GM18511 (cell line): ENCODE results near the gene TEX264.
"Not testable (repeated sequence)": the region's sequence is repeated elsewhere in the genome, so short reads cannot be mapped to it uniquely, and the experiment has no call there.

Experiments
- ATAC-seq: cut with Tn5 transposase; IDR thresholded peaks from one replicate; pipeline ENCODE4 v1.9.1; 2021; ENCODE audit warnings: mild to moderate bottlenecking, moderate library complexity; ENCODE audit not compliant: unreplicated experiment

TEX264 gene, protein sequence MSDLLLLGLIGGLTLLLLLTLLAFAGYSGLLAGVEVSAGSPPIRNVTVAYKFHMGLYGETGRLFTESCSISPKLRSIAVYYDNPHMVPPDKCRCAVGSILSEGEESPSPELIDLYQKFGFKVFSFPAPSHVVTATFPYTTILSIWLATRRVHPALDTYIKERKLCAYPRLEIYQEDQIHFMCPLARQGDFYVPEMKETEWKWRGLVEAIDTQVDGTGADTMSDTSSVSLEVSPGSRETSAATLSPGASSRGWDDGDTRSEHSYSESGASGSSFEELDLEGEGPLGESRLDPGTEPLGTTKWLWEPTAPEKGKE

DNA sequence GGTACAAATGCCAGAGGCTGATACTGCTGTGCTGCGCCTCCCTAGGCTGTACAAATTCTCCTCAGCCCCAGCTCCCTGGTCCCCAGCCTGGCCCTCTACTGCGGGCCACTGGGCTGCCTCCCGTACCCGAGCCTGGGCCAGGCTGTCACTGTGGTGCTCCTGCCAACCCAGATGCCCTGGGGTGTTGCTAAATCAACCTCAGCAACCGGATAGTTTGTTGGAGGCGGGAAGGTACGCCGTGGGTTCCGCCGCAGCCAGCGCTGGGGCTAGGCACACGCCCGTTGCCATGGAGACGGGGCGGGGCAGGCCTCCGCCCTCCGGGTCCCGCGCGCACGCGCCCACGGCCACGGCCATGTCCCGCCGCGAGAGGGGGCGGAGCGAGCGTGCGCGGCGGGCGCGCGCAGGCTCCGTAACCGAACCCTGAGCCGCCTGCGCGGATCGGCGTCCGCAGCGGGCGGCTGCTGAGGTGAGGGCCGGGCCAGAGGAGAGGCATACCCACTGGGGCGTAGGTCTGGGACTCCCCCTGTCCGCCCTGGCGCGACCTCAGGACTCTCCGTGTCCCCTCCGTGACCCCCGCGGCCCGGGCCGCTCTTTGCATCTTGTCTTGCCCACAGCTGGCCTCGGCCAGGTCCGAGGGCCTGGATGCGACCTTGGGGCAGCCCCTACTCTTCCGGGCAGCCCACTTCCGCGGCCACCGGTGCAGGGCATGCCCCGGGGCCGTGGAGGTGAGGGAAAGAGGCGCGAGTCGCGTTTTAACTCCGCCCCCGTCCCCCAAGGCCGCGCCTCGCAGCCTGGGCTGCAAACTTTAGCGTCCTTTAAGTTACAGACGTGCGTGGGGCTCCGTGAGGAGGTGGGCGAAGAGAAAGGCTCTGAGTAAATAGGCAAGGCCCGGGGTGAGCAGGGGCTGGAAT lies at the start of gene TEX264:
Gene TEX264, plus strand, starts transcription at position 430 of the 911 bp plus-strand sequence. CDS start 3,053 bp downstream, outside the sequence.
- ATAC-seq, result peak; percentile 77

DNA sequence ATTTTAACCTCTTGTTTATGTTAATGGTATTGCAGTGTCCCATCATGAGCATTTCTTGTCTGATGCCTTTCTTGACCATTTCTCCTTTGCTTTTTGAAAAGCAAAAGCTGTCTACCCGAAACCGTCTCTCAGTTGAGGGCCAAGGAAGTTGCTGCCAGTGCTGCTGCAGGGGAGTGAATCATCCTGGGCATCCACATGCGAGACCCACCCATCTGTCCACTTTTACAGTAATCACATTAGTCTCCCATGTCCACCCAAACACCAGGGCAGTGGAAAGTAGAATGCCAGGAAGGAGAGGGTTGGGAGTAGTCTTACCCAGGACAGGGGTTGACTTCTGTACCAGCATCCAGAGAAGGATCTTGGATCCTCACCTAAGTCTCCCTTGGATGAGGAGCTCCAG lies 48.6 kb upstream of the TEX264 start:
- ATAC-seq, result no peak

DNA sequence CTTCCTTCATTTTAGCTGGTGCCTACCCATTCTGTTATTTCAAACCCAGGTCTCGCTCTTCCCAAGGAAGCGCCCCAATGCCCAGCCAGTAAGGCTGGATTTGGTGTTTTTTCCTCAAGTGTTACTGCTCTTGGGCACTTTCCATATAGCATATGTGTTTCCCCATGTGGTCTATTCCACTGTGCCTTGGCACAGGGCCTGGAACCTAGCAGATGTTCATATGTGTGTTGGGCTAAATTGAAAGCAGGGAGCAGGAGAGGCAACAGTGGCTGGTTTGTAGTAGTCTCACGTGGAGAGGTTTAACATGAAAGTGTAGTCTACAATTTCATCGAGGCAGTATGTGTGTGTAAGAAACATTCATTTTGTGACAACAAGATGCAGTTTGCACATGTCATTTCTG lies 48.2 kb upstream of the TEX264 start:
- ATAC-seq, result no peak

DNA sequence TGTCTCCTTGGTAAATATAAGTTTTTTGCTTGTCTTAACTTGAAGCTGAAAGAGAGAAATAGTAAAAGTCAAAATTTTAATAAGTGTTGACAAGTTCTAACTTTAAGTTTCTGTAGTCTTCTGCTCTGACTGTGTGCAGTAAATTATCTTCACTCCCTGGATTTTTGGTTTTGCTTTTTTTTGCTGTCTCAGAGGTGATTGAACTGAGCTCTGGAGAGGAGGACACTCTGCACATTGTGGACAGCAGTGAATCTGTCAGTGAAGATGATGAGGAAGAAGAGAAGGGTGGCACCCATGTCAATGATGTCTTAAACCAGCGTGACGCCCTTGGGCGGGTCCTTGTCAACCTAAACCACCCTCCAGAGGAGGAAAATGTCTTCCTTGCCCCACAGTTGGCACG lies 40.5 kb upstream of the TEX264 start:
- ATAC-seq, result no peak

DNA sequence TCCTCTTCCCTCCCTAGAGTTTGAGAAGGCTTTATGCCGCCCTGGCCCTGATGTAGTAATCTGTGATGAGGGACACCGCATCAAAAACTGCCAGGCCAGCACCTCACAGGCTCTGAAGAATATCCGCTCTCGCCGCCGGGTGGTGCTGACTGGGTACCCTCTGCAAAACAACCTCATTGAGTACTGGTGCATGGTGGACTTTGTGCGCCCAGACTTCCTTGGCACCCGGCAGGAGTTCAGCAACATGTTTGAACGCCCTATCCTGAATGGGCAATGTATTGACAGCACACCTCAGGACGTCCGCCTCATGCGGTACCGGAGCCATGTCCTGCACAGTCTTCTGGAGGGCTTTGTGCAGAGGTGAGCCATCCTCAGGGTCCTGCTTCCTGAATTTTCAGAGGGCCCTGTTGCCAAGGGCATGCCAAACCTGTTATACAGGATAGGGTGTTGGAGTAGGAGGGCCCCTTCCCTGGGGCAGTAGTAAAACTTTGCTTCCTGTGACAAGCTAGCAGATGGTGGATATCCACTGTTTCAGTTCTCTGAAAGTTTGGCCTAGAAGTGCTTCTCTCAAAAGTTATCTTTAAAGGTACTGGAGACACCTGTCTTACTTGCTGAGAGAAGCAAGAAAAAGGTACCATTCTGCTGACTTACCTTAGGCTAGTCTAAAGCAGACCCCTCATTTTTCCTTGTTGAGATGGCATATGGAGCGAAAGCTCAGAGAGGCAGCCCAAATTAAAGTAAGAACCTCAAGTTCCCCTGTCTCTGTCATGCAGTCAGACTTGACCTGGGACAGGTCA lies 33.7 kb upstream of the TEX264 start:
- no peak for ATAC-seq

DNA sequence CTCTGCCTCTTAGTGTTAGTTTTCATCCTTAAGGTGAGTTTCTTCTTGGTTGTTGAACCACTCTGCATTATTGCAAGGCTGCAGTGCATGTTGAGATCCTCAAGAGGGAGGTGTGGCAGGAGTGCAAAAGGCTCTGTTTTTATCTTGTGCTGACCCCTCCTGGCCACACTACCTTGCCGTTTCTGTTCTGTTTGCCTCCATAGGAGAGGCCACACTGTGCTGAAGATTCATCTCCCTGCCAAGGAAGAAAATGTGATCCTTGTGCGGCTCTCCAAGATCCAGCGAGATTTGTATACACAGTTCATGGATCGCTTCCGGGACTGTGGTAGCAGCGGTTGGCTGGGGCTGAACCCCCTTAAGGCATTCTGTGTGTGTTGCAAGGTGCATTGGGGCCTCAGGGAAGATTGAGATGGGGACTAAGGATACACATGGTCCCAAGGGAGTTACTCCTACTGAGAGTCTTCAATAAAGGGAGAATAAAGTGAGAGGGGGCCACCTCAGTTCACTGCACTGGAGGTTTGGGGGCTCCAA lies 33.0 kb upstream of the TEX264 start:
- ATAC-seq, result no peak

DNA sequence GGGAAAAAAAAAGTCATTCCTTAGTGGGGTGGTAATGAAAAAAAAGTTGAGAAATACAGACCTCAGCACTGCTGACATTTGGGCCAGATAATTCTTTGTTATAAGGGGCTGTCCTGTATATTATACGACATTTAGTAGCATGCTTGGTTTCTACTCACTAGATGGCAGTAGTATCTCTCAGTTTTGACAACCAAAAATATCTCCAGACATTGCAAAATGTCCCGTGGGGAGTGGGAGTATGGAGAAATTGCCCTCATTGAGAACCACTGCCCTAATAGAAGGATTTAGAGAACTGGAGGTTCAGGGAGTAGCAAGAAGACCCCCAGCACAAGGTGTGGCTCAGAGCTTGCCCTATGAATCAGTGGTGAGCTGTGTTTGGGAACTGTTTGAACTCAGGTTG lies 28.6 kb upstream of the TEX264 start:
- no peak for ATAC-seq

DNA sequence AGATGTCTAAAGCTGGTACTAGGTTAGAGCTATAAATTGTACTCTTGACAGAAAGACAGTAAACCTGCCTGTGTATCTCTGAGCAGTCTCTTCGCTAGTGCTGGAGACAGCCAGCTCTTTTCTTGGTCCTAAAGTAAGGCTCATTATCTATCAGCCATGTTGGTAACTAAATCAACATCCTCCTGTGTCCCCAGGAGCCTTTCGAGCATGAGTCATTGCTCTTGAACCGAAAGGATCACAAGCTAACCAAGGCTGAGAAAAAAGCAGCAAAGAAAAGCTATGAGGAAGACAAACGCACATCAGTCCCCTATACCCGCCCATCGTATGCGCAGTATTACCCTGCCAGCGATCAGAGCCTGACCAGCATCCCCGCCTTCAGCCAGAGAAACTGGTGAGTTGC lies 25.0 kb upstream of the TEX264 start:
- ATAC-seq, result no peak

DNA sequence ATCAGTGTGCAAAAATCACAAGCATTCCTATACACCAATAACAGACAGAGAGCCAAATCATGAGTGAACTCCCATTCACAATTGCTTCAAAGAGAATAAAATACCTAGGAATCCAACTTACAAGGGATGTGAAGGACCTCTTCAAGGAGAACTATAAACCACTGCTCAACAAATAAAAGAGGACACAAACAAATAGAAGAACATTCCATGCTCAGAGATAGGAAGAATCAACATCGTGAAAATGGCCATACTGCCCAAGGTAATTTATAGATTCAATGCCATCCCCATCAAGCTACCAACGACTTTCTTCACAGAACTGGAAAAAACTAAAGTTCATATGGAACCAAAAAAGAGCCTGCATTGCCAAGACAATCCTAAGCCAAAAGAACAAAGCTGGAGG lies 18.9 kb upstream of the TEX264 start:
- not testable (repeated sequence) for ATAC-seq

DNA sequence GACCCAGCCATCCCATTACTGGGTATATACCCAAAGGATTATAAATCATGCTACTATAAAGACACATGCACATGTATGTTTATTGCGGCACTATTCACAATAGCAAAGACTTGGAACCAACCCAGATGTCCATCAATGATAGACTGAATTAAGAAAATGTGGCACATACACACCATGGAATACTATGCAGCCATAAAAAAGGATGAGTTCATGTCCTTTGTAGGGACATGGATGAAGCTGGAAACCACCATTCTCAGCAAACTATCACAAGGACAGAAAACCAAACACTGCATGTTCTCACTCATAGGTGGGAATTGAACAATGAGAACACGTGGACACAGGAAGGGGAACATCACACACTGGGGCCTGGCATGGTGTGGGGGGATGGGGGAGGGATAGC lies 17.6 kb upstream of the TEX264 start:
- ATAC-seq, result not testable (repeated sequence)

DNA sequence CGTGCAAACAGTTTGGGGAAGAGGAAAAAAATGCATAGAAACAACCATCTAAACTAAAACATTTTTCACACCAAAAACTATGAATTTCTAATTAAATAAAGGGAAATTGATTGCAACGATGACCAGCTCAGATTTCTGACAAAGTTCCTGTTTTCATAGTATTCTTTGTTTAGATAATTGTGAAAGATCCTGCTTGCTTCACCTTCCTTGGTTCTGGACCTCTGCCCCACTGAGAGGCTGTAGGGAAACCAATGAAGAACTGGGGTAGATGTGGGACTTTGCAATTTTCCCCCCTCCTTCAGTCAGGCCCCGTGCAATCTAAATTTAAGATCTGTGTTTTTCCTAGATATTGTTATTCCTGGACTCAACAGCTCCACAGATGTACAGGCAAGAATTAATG lies 13.8 kb upstream of the TEX264 start:
- ATAC-seq, result no peak

DNA sequence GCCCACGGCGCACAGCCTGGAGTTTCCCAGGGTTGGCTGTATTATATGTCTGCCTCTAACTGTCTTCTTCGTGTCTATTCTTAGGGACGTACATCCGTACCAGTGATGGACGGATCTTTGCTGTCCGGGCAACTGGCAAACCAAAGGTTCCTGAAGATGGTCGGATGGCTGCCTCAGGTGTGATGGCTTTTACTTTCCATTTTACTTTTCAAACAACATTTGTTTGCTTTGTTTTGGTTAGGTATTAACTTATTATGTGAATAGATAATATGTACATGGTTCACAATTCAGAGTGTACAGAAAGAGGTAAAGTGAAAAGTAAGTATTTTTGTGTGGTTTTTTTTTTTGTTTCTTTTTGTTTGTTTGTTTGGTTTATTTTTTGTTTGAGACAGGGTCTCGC lies 11.1 kb upstream of the TEX264 start:
- no peak for ATAC-seq

DNA sequence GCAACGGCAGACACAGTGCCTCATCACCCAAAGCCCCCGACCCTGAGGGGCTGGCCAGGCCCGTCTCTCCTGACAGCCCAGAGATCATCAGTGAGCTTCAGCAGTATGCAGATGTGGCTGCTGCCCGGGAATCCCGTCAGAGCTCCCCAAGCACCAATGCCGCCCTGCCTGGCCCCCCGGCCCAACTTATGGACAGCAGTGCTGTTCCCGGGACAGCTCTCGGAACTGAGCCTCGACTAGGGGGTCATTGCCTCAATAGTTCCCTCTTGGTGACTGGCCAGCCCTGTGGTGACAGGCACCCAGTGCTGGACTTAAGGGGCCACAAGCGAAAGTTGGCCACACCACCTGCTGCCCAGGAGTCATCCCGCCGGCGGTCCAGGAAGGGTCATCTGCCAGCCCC lies 8.6 kb upstream of the TEX264 start:
- no peak for ATAC-seq

DNA sequence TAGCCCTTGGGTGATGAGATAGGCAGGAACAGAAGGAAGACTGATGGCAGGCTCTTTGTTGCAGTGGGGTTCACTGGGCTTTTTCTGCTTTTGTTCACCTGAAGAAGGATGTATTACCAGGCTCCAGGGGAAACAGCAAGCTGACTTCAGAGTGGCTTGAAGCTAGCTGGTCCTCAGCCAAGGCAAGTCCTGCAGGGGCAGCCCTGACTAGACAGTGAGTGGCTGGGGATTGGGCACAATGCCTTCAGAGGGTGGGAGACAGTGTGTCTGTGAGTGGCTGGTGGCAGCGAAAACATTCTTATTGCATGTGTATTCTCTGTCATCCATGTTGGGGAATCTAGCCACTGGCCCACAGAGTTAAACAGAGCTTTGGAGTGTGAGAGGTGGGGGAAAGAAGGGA lies 2.3 kb upstream of the TEX264 start:
- ATAC-seq, result no peak

DNA sequence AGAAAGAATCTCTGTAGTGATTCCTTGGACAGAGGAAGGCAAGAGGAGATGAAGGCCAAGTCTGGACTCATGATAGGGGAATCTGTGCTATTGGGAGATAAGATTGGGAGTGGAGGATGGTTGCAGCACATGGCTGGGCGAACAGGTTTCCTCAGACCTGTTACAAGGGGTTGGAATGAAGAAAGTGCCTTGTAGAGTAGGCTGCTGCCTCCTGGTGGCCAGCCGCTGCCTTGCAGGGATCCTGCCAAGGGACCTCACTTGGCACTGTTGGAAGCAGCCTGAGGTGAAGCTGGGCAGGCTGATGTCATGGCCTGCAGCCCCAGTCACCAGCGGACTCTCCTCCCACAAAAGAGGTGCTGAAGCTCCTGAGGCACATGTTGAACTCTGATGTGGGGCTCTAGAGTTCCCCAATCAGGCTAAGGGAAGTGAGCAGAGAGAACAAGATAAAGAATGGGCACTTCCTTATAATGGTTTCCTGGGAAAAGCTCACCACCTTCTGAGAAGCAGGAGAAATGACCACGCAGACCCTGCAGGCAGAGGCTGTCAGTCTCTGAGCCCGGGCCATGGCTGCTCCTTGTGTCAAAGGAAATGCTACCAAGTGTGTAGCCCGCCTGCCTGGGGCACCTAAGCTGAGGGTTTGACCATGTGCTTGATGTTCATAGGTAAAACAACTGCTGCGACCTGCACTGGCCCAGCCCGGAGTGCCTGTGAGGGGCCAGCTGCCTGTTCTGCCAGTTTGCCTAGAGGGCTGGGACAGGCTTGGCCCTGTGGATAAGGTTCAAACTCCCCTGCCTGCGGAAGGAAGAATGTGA lies 1.6 kb upstream of the TEX264 start:
- ATAC-seq, result no peak

DNA sequence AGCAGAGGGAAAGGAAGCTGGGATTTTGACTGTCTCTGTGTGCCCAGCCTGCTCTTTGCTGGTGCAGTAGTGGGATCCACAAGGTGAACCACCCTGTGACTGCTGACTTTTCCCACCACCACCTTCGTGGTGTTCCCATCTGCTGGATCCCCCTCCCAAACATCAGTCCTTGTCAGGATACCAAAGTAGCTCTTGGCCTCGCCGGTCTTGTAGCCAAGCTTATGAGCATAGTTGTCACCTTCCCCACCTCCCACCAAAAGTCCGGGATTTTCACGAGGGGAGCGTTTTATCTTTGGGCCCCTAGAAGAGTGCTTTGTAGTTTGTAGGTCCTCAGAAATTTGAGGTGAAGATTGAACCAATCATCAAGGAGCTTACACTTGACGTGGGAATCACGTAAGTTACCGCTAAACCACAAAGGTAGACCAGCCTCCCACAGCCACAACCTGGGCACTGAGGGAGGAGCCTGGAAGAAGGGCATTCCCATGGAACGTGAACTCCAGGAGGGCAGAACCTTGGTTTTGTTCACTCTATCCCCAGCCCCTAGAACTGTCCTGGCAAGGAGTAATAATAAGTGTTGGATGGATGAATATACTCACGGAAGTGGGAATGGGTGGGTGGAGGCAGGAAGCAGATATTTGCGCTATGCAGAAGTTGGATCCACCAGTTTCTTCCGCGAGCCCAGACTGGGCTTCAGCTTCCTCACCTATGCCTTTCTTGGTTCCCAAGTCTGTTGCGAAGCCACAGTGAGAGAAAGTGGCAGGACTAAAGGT lies 814 bp upstream of the TEX264 start:
- ATAC-seq, result no peak

DNA sequence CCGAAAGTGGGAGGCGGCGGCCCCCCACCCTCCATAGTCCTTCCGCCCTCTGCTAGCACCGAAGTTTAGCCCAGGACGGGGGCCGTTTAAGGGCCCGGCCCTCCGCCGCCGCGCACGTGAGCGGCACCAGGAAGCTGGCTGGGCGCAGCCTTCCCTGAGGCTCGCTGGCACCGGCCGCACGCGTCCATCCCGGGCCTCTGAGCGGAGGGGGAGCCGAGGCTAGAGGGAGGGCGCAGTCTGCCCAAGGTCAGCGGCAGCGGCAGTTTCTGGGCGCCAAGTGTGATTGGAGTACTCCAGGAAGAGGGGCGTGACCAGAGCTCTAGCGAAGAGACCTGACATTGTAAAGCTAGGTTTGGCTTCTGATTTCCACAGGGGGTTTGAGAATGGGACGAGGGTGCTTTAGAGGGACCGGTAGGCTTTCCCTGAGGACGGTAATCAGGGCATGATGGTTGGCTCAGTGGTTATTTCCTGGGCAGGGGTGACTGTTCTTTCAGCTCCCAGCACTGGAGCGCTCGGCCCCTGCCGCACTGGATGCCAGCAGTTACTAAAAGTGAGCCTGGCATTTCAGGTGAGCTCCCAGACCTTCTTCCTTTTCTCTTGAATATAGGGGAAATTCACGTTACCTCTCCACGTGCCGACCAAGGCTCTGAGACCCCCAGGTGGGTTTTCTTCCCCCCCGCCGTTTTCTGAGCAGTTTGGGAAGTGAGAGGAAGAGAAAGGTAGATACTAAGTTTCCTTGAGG lies 853 bp downstream of the TEX264 start:
- peak; percentile 55 for ATAC-seq

DNA sequence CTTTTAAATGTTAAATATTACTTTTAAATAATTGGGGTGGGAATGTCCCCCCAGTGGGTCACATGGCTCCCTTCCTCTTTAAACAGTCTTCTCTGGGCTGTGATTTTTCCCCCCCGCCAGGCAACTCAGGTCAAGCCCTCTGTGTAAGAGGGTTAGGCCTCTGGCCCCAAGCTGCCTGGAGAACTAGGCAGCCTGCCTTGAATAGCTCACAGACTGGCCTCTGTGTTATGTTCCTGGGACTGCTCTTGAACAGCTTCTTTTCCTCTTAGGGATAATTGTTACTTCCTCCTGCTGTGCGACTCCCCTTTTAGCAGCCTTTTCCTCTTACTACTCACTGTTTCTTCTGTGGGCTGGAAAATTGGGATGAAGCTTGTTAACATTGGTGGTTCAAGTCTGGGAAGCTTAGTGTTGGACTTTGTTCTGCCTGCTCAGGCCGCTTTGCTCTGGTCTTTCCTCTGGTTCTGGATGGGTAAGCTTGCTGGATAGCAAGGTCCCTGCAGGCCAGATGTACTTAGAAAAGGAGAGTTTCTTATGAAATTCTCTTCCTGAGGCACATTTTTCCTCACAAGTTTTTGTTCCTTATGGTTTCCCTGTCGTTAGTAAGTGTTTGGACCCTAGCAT lies 2.2 kb downstream of the TEX264 start:
- ATAC-seq, result no peak
